Femur (tissue), 1 donor: ENCODE results near the gene MICAL2.

Experiments used
- DNase-seq: peaks from one replicate; pipeline ENCODE4 v3.0.0-alpha.2; 2017

MICAL2 gene

DNA sequence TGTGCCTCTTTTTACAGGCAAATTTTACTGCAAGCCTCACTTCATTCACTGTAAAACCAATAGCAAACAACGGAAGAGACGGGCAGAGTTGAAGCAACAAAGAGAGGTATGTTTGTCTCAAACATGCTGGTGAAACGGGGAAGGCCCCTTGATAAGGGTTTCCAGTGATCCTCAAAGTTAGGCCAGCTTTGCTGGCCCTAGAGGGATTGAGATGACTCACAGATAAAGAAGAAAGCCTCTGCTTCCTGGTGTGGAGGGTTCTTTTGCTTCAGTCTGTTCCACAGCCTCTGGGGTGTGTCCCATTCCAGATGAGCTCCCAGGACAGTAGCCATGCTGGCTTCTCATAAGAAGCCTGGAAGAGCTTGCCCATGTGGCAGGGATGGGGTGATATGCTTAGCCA is 148.1 kb downstream of the MICAL2 start:
- DNase-seq, result no peak

DNA sequence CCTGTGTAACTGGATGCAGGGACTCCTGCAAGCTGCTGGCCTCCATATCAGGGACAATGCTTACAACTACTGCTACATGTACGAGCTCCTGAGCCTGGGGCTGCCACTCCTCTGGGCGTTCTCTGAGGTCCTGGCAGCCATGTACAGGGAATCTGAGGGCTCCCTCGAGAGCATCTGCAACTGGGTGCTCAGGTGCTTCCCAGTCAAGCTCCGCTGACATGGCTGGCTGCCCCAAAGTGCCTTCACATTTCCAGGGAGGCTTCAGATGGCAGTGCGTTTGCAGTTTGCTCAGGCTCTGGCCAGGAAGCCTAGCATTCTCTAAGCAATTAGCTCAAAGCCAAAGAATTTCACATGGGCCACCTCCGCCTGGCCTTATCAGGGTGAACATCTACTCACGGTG is 149.6 kb downstream of the MICAL2 start:
- DNase-seq, result no peak

DNA sequence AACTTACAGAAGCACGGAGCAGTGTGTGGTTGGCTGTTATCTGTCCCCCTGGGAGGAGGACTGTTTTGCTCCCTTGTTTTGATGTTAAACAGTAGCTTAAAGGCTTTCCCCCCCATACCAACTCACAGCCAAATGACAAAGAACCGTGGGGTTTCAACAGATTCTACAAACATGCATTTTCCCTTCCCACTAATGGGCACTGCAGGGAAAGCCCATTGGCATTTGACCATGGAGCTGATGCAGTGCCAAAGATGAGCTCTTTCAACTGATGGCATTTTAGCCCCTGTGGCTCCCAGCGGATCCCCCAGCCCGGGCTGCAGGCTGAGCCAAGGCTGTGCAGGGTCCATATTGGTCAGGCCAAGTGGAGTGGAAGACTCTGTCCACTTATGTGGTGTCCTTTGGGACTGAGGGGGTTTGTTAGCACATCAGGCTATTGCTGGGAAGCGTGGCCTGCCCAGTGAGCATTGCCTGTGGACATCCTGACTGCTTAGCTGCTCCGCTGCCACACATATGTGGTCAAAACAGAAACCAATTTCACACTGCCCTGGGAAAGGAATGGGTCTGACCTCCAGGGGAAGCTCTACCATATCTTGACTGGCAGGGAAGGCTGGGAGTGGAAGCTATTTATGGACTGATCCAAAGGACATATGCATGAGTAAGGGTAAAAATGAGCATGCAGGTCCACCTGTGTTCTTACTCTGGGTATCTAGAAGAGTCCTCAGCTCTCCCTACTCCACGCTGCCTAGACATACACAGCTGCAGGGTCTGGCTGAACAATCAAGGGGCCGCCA is 150.5 kb downstream of the MICAL2 start:
- peak; percentile 45 for DNase-seq

DNA sequence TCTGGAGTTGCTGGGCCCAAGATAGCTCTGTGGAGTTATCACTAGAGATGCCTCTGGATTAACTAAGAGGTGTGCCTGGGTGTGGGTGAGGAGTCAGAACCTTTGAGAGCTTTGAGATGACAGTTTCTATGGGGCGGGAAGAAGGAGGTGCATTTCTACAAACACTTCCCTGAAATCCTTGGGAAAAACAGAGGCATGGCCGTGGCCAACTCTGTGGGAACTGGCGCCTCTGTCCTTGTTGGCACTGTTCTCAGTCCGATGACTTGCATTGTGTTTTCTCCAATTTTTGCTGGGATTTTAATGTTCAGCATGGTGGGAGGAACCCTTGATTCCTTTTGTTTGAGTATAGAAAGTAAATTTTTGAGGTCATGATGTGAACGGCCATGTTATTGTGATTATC is 151.2 kb downstream of the MICAL2 start:
- DNase-seq, result no peak

DNA sequence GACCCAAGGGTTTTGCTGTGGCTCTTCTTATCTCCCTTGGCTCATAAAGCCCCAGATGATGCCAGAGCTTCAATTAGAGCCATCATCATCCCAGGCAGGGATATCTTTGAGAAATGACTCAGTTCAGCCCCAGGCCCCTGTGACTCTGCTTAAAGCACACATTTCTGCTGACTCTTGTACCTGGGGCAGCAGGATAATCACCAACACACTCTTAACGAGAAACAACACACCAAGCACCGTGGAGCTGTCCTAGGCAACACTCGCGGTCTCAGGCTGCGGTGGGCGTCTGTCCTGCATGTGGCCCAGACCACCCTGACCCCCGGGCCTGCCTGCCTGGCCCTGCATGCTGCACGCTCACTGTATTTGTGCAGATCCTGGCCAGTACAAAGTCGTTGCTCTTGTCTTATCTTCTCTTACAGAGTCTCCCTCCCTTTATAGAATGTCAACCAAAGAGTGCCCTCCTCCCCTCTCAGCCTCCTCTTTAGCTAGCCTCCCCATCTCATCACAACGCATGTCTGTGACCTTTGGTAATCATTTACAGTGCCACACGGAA is 152.8 kb downstream of the MICAL2 start:
- DNase-seq, result no peak

DNA sequence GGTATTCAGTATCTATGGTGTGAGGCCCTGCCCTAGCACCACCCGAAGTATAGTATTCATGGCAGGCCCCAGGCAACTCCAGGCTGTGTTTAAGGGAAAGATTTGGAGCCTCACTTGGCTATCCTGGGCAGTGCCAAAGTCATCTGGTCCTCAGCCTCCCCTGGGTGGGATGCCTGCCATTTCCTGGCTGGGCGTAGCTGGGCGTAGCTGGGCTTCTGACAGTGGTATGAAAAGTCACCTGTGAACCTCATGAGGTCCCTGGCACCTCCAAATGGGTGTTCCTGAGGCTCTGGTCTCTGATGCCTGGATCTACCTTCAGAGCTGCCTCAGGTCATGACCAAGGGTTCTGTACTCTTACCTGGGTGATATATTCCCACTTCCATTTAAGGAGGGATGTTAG is 154.0 kb downstream of the MICAL2 start:
- DNase-seq, result no peak

DNA sequence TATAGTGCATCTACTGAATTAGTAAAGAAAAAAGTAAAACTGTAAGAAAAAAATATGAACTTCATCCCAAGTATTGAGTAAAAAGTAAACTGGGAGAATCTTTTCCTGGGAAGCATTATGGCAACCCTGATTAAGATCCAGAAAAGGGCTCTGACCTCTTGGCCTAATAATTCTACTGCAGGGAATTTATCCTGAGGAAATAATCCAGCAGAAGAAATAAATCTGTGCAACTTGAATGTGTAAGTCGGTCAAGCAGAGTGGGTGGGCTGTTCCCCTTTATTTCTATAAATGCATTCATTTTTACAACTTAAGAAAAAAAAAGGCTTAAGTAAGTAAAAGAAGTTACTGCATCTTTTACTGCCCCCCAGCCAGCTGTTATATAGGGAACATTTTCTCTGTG is 155.7 kb downstream of the MICAL2 start:
- DNase-seq, result no peak

DNA sequence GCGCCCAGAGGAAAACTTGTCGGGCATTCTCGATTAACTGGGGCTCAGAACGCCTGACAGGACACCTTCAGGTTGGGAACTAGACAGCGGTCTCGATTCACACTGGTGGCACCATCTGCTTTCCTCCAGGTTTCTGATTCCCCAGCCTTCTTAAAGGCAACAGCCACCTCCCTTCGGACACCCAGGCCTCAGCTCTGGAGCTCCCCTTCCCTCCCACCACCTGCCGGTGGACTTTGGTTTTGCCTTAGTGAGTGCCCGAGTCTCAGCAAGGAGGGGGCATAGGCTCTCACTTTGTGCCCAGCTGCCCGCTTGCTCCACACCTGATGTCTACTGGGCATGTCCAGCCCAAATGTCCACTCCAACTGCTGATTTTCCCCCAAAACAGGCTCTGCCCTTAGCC is 156.6 kb downstream of the MICAL2 start:
- DNase-seq, result no peak

DNA sequence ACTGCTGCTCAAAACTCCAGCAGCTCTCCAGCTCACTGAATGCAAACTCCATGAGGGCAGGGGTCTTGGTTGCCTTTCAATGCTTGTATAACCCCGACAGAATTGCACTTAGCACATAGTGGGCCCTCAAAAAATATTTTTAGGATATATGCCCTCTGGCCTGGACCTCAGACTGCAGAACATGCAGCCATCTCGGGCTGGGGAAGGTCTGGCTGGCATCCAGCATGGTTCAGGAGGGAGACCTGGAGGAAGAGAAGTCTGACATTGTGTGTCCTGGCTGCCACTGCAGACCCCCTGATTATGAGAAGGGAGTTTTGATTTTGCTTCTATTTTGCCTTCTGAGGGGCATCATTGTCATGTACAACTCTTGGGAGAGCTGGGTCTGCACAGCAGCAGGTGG is 157.5 kb downstream of the MICAL2 start:
- DNase-seq, result no peak

DNA sequence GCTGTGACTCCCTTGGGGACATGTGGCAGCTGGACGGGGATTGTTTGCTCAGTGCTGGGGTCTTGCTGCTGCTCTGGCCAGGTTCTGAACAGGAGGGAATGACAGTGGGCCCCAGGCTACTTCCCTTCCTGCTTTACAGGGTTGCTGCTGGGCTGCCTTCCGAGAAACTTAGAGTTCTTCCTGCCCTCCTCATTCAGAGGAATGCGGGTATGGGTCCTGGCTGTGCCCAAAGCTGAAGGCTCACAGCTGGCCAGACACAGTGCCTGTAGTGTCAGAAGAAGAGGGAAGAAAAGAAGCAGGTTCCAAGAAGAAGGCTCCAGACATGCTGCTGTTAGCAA is 158.7 kb downstream of the MICAL2 start:
- DNase-seq, result peak; percentile 55

DNA sequence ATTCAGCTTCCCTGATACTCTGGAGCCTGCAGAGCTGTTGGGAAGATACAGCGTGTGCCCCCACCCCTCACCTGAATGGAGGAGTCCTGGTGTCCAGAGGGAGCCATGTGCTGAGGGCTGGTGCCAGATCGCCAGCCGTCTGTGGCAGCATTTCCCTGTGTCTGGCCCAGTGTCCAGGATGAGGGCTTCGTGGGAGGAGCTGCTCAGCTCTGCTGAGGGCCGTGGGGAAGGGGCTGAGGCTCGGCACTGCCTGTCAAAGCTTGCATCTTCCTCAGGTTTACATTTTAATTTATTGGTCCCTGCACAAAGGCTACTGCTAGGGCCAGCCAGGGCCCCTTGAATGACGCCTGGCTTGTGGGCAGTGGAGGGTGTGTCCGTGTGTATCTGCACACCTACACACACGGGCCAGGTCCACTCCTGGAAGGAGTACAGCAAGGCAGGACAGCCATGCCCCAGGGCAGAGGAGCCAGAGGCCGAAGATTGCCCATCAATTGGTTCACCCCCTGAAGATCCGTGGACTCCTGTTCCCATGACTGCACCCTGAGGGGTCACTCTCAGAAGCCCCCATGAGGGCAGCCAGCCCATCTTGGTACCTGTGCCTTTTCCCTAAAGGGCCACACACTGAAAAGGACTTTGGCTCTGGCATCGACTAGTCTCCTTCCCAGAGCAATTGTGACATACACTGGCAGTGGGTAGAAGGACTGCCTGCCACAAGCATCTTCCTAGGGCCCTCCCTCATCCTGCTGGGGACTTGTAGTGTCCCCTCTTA is 159.2 kb downstream of the MICAL2 start:
- DNase-seq, result no peak

DNA sequence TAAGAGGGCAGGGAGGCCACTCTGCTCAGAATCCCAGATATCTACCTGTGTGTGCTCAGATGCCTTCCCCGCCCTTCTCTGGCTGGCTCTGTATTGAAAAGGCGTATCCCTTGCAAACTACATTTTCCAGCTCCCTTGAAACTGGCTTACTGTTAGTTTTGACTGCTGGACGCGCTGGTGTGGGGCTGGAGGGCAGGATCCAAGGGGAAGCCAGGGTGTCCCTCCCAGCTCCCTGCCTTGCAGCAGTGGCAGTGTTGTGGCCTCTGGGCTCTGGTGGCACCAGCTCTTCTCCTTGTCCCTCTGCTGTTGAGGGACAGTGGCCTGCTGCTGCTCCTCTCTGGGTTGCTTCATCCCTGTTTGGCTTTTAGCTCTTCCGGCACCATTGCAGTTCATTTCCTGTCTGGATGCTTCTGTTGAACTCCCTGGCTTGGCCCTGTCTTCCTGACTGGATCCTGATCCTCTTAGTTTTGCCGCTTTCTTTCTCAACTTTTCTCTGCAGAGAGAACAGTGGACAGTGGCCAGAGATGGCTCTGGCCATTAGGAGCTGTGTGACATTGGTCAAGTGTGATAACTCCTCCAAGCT is 159.9 kb downstream of the MICAL2 start:
- DNase-seq, result peak; percentile 40

DNA sequence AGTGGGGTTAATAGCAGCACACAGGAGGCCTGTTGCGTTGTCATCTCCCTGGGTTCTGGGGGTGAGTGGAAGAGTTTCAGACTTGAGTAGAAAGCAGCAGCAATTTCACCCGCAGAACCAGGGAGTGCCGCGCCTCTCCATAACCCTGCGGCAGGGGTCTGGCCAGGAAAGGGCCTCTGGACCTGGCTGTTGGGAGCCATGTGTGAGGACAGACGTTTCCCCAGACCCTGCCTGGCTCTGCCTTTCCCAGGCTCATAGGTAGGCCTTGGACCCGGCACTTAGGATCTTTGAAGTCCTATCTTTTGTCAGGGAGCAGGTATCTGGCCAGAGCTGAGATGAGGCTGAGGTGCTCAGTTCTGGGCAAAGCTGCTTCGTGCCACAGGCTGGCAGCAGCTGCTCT is 160.4 kb downstream of the MICAL2 start:
- no peak for DNase-seq

DNA sequence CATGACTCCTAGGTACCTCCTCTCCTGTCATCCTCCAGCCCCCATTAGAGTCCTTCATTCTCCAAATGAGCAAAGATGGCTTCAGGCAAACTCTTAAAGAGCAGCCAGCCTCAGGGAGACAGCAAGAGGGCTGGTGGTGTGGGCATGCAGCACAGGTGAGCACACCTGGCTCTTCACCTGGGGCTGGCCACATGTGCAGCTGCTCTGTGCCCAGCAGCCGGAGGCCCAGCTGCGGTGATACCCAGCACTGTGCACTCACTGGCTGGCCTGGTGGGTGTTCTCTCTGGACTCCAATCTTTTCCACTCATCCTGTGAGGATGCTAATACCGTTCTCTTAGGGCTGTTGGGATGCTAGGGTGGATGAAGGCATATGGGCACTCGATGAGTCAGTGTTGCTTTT is 160.9 kb downstream of the MICAL2 start:
- DNase-seq, result no peak

DNA sequence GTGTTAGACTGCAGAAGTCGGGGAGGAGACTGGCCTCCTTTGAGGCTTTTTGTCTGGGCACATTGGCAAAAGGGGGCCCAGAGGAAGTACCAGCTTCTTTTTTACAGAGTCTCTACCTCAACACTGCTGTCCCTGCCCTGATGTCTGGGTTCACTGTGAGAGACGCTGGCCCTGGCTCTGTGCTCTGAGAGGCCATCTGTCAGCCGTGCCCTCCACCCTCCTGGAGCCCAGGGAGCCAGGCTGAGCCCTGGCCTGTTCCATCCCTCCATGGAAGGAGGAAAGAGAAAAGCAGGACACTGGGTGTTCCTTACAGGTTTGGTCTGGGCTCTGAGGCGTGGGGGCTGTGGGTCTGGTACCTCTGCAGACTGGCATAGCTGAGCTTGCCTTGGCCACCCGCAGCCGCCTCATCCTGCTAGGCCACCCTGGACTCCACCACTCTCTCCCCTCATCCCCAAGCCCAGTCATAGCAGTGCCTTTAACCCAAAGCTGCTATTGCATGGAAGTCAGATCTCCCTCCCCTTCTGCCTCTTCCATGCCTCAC is 161.5 kb downstream of the MICAL2 start:
- no peak for DNase-seq

DNA sequence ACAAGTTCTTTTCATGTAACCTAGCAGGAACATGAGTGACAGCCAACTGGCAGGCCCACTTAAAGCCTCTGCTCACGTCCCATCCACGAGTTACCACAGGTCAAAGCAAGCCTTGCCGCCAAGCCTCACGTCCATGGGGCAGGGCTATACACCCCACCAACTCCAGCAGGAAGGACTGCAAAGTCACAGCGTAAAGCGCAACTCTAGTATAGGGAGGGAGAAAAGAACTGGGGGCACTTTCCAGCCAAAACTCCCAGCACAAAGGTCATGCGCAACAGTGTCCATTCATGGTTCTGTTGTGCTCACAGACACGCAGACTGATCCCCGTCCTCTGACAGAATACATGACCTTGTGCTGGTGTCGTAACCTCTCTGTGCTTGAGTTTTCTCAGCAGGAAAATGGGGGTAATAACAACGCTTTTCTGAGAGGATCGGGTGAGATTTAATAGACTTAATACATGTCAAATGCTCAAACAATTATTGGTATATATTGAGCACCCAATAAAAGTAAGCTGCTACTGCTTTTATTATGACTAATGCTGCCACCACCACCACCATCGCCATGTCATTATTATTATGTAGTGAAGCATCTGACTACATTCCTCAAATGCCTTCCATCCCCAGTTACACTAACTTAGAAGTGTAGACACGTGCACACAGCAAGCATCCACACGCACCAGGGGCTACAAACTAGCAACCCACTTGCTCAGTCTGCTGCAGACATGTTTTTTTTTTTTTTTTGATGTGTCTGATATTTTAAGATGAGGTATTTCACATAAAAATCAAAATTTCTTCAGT is 162.6 kb downstream of the MICAL2 start:
- DNase-seq, result no peak

DNA sequence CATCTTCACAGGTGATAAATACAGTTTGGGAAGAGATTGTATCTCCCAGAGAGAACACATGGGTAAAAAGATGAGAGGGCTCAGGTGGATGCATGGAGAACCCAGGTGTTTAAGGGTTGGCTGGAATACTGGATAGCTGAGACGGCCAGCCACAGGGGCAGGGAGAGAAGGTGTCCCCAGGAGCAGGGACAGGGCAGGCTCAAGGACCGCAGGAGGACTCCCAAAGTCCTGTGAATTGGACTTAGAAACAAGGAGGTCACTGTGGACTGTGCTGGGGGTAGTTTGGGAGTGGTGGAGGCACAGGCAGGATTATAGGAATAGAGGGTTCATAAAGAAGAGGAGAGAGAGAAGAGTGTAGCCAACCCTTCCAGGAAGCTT is 163.2 kb downstream of the MICAL2 start:
- no peak for DNase-seq

DNA sequence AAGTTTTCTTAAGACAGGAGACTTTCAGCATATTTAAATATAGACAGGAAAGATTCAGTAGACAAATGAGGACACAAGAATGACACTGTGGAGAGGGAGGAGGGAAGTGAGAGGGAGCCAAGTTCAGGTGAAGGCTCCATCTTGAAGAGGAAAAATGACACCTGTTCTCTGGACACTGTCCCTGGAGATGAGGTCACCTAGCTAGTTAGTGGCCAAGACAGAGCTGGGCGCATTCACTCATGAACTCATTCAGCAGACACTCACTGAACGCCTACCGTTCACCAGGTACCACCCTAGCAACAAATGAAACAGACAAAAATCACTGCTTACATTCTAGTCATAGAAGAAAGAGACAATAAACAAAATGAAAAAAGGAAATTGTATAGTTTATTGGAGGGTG is 163.7 kb downstream of the MICAL2 start:
- DNase-seq, result peak; percentile 4

DNA sequence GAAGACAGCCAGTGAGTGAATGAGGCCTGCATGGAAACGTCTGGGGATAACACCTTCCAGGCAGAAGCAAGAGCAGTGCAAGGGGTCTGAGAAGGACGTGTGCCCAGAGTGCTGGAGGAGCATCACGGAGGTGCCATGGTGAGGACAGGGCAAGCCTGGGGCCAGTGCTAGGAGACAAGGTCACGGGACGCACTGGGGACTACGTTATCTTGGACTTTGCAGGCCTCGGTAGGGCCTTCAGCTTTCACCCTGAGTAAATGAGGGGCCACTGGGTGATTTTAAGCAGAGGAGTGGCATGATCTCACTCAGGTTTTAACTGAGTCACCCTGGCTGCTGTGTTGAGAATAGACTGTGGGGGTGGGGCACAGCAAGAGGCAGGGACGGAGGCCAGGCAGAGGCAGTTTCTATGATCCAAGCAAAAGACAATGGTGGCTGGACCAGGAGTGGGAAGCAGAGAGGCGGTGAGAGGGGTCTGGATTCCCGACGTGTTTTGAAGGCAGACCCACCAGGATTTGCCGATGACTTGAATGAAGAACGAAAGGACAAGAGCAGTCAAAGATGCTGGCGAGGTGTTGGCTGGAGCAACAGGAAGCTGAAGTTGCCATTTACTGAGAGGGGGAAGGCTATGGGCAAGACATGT is 164.3 kb downstream of the MICAL2 start:
- peak; percentile 8 for DNase-seq

DNA sequence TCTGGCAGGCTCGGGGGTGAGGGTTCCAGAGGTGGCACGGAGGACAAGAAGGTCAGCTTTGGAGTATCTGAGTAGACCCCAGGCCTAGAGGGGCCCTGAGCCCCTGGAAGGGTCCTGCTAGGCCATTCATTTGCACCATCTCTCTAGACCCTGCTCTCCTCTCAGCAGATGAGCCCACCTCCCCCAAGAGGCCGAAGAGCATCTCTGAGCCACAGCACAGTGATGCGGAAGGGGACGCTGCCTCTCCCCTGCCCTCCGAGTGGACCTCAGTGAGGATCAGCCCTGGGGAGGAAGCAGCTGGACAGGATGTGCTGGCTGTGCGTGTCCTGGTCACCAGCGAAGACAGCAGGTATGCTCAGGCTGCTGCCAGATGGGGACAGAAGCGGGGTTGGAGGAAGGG is 165.4 kb downstream of the MICAL2 start:
- peak; percentile 16 for DNase-seq

DNA sequence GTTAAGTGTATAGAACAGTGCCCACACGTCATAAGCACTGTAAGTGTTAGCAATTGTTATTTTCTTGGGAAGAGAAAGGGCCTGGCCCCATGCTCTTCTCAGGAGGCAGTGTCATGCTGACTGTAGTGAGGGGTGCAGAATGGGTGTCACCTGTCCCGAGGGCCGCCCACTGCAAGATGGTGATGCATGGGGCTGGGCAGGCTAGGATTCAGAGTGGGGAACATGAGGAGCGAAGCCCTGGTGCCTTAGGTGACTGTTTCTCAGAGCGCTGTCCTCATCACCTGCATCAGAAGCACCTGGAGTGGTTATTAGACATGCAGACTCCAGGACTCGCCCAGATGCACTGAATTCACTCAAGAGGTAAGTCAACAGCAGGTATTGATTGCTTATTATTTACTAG is 166.0 kb downstream of the MICAL2 start:
- peak; percentile 3 for DNase-seq

DNA sequence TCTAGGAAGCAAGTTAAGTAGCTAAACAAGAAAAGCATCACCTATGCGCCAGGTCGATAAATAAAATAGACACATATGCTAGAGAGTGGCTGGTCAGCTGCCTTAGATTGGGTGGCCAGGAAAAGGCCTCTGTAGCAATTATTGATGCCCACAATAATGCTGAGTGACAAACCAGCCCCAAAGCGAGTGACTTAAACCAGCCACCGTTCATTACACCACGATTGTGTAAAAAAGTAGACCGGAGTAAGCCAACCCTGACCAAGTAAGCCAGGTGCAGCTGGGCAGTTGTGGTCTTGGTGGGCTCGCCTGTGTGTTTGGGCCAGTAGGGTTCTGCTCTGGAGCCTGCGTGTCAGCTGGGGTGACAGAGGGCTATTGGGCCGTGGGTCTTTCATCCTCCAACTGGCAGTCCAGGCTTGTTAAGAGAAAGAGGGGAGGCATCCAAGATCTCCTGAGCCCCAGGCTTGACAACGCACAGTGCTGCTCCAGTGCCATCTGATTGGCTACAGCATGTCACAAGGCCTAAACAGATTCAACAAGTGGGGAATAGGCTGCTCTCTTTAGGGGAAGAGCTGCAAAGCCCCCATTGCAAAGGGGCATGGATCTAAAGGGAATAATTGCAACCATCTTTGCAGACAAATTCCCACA is 166.6 kb downstream of the MICAL2 start:
- peak; percentile 10 for DNase-seq
